HG02970 (cell line): ENCODE results near the gene WNT8A.

Experiments used
- ATAC-seq: cut with Tn5 transposase; IDR thresholded peaks from one replicate; pipeline ENCODE4 v1.9.1; 2021; ENCODE audit warnings: mild to moderate bottlenecking, moderate library complexity, moderate number of reproducible peaks; ENCODE audit not compliant: unreplicated experiment, low FRiP score

Gene WNT8A

GRCh38 chr5:138138949-138139780 lies 55.3 kb downstream of the WNT8A start, which contains the start of gene NME5:
NME5 (minus strand) TSS chr5:138139428; CDS start chr5:138138780, 648 bp downstream.
- ATAC-seq: no peak

GRCh38 chr5:138139781-138140090 lies 55.9 kb downstream of the WNT8A start:
- no peak for ATAC-seq

DNA sequence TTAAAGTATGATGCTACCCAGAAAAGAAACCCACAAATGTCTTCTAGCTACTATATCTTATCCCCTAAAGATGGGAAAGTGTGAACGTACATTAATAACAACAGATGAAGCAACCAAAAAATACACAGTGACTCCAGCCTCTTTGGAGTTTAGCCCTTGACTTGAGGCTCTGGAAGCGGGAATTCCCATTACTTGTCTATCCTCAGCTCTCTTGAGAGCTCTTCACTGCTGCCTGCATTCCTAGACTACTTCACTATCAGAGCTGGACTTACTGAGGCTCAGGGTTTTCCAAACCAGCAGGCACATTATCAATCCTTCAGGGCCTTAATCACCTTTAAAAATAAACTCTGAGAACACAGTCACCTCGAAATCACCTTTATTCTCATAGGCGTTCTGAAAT lies 56.4 kb downstream of the WNT8A start:
- no peak for ATAC-seq
